Keratinocyte (primary cell): ENCODE measurements around the gene DEFB110. TPM values are rescaled to one million over a fixed set of nuclear protein-coding genes. Genes with fewer than 3 reads are reported as not detected.

Source experiments
- DNase-seq: peaks from one replicate; pipeline ENCODE4 v3.0.0-alpha.2; 2011; ENCODE audit warnings: low read depth, missing footprints, low spot score
- FAIRE-seq: peaks from 2 replicates; lab custom pipeline; 2011; peaks lifted over from hg19 to GRCh38; lab: Jason Lieb, UNC
- H2AFZ ChIP-seq: 2 replicates; pipeline ENCODE4 v1.6.0; 2012; ENCODE audit warnings: low read length, control low read depth, inconsistent platforms; ENCODE audit not compliant: control insufficient read depth
- H3K27ac ChIP-seq: 2 replicates; pipeline ENCODE4 v1.5.1; 2011; ENCODE audit warnings: low read length; ENCODE audit not compliant: control insufficient read depth, insufficient read depth
- H3K27me3 ChIP-seq: 3 replicates; pipeline ENCODE4 v1.6.0; 2011; ENCODE audit warnings: low read length; ENCODE audit not compliant: control insufficient read depth, insufficient read depth; ENCODE audit errors: extremely low read depth
- H3K36me3 ChIP-seq, 2 experiments: 2 replicates in 1 of 2; 3 replicates in 1 of 2; pipeline ENCODE4 v1.5.1; 2011; ENCODE audit warnings: low read length in 2 of 2, mild to moderate bottlenecking in 1 of 2; ENCODE audit not compliant: control insufficient read depth in 2 of 2, insufficient read depth in 2 of 2; ENCODE audit errors: extremely low read depth in 1 of 2
- H3K4me1 ChIP-seq: 3 replicates; pipeline ENCODE4 v1.5.1; 2011; ENCODE audit warnings: low read length; ENCODE audit not compliant: control insufficient read depth, insufficient read depth; ENCODE audit errors: extremely low read depth
- H3K4me2 ChIP-seq: 3 replicates; pipeline ENCODE4 v1.6.0; 2011; ENCODE audit warnings: low read depth, low read length; ENCODE audit not compliant: control insufficient read depth, insufficient read depth; ENCODE audit errors: extremely low read depth
- H3K4me3 ChIP-seq, 3 experiments: fragments of 200-600 bp in 1 of 3; sonication (generic) in 1 of 3; 2 replicates in 2 of 3; 3 replicates in 1 of 3; pipeline ENCODE4 v1.5.1; 2011 to 2016; ENCODE audit warnings: low read length in 3 of 3, mild to moderate bottlenecking in 3 of 3, control low read depth in 2 of 3, inconsistent platforms in 1 of 3, low read depth in 1 of 3, mixed read lengths in 1 of 3, mixed run types in 1 of 3, moderate library complexity in 1 of 3; ENCODE audit not compliant: control insufficient read depth in 2 of 3, insufficient read depth in 2 of 3; ENCODE audit errors: extremely low read depth in 1 of 3
- H3K79me2 ChIP-seq: 2 replicates; pipeline ENCODE4 v1.6.0; 2012; ENCODE audit warnings: low read length; ENCODE audit not compliant: control insufficient read depth, insufficient read depth
- H3K9ac ChIP-seq: 3 replicates; pipeline ENCODE4 v1.6.0; 2011; ENCODE audit warnings: low read length; ENCODE audit not compliant: control insufficient read depth, insufficient read depth; ENCODE audit errors: extremely low read depth
- H3K9me1 ChIP-seq: 3 replicates; pipeline ENCODE4 v1.6.0; 2011; ENCODE audit warnings: low read length; ENCODE audit not compliant: control insufficient read depth, insufficient read depth; ENCODE audit errors: extremely low read depth
- H3K9me3 ChIP-seq: 2 replicates; pipeline ENCODE4 v1.5.1; 2012; ENCODE audit warnings: low read depth, low read length; ENCODE audit not compliant: control insufficient read depth
- H4K20me1 ChIP-seq: 3 replicates; pipeline ENCODE4 v1.6.0; 2011; ENCODE audit warnings: low read length; ENCODE audit not compliant: control insufficient read depth, insufficient read depth; ENCODE audit errors: extremely low read depth
- EZH2 ChIP-seq: IDR thresholded peaks from one replicate; pipeline ENCODE4 v1.6.1; 2012; ENCODE audit warnings: inconsistent platforms, mild to moderate bottlenecking, low read length, moderate library complexity
- dilution Hi-C: fragments of 300-500 bp; cut with MboI; formaldehyde crosslinking; loops from one replicate; pipeline ENCODE4 v1.7.0; 2020; ENCODE audit warnings: low sequenced_read_pairs; ENCODE audit not compliant: extremely low pct_ligation_motif_present
- polyA minus RNA-seq, 3 experiments: library from RNA; depleted of rRNA, polyadenylated mRNA; stranded (reverse); fragments of >200 nt; gene quantifications; 1 replicate in 1 of 3; 2 replicates in 1 of 3; 3 replicates in 1 of 3; pipeline ENCODE4 v1.2.3, GENCODE V29; 2011
- polyA plus RNA-seq, 5 experiments: library from polyadenylated mRNA; depleted of rRNA in 3 of 5; stranded (reverse) in 3 of 5; stranded (forward) in 1 of 5; unstranded in 1 of 5; fragments of >200 nt; gene quantifications; 1 replicate in 1 of 5; 2 replicates in 3 of 5; 3 replicates in 1 of 5; pipeline versions ENCODE4 v1.2.1 to v1.2.3, GENCODE V29; 2011 to 2012; ENCODE audit warnings: missing spikeins in 2 of 5, low read depth in 1 of 5, low replicate concordance in 1 of 5
- TF ChIP-seq, protein P1 (sequence below), 3 experiments: IDR thresholded peaks in 1 of 3; conservative IDR thresholded peaks in 1 of 3; optimal IDR thresholded peaks in 1 of 3; 2 replicates in 2 of 3; 3 replicates in 1 of 3; pipeline versions ENCODE3 to v1.5.1; 2011; ENCODE audit warnings: low read length in 3 of 3, mild to moderate bottlenecking in 3 of 3, moderate library complexity in 2 of 3, control low read depth in 1 of 3, inconsistent platforms in 1 of 3; ENCODE audit not compliant: insufficient read depth in 2 of 3; ENCODE audit errors: extremely low read depth in 1 of 3

DEFB110 gene
- polyA plus RNA-seq = not detected in 3 replicates
- polyA plus RNA-seq (2011; ENCODE audit: low read depth) = not detected
- not detected in 2 replicates for polyA plus RNA-seq (2011; cell fraction: cytosol; rRNA removed)
- polyA plus RNA-seq (2011; cell fraction: nucleus; rRNA removed) = not detected in 2 replicates
- polyA plus RNA-seq (2012; ENCODE audit: low replicate concordance) = not detected in 2 replicates
- not detected in 3 replicates for polyA minus RNA-seq
- polyA minus RNA-seq (2011; cell fraction: cytosol; rRNA and poly(A)+ RNA removed) = not detected
- polyA minus RNA-seq (2011; cell fraction: nucleus; rRNA and poly(A)+ RNA removed) = not detected in 2 replicates

DNA sequence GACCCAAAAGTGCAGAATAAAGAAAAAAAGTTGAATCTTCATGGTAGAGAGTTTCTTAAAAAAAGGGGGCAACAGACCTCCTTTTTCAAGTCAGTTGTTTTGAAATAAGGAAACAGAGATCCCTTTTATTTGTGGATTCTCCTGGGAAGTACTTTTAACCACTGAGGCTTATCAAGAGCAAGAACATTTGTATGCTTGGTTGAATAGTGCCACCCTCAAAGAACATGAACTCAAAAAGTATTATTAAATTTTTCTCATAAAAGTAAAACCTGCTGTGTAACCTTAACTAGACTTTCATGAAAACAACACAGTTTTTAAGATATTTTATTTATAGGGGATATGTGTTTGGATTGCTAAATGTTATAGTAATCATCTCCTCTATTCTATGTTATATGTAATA lies at the start of gene DEFB110:
Gene DEFB110, minus strand, starts transcription at position 101 of the 400 bp plus-strand sequence. Its CDS starts 59 bp downstream, at position 42.
- no peak within 1 kb of the TSS for H3K4me3 ChIP-seq
- no peaks in the 10 kb centered on the region for H3K9me3 ChIP-seq
- no peak within 1 kb of the TSS for H3K9ac ChIP-seq
- no peak within 1 kb of the TSS for H3K27ac ChIP-seq
- dilution Hi-C loops = no loop called here
- FAIRE-seq = no peak
- no peaks in the 10 kb centered on the region for H3K27me3 ChIP-seq
- H3K4me1 ChIP-seq = no peaks in the 10 kb centered on the region
- no peaks in the 10 kb centered on the region for H3K9me1 ChIP-seq
- TF ChIP-seq, protein P1, sequence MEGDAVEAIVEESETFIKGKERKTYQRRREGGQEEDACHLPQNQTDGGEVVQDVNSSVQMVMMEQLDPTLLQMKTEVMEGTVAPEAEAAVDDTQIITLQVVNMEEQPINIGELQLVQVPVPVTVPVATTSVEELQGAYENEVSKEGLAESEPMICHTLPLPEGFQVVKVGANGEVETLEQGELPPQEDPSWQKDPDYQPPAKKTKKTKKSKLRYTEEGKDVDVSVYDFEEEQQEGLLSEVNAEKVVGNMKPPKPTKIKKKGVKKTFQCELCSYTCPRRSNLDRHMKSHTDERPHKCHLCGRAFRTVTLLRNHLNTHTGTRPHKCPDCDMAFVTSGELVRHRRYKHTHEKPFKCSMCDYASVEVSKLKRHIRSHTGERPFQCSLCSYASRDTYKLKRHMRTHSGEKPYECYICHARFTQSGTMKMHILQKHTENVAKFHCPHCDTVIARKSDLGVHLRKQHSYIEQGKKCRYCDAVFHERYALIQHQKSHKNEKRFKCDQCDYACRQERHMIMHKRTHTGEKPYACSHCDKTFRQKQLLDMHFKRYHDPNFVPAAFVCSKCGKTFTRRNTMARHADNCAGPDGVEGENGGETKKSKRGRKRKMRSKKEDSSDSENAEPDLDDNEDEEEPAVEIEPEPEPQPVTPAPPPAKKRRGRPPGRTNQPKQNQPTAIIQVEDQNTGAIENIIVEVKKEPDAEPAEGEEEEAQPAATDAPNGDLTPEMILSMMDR (optimal IDR thresholded peaks at IDR 0.05 in 1 of 3, IDR thresholded peaks at IDR 0.05 in 1 of 3, conservative IDR thresholded peaks at IDR 0.05 in 1 of 3; ENCODE audit: extremely low read depth in 1 of 3, insufficient read depth in 2 of 3, low read length in 3 of 3) = no peak
- TF ChIP-seq EZH2 = no peak
- DNase-seq = no peak
- H3K79me2 ChIP-seq = no peaks in the 10 kb centered on the region
- no peak within 1 kb of the TSS for H2AFZ ChIP-seq
- no peak within 1 kb of the TSS for H3K4me2 ChIP-seq
- H4K20me1 ChIP-seq = no peaks in the 10 kb centered on the region
- H3K36me3 ChIP-seq = no peaks in the 10 kb centered on the region

DNA sequence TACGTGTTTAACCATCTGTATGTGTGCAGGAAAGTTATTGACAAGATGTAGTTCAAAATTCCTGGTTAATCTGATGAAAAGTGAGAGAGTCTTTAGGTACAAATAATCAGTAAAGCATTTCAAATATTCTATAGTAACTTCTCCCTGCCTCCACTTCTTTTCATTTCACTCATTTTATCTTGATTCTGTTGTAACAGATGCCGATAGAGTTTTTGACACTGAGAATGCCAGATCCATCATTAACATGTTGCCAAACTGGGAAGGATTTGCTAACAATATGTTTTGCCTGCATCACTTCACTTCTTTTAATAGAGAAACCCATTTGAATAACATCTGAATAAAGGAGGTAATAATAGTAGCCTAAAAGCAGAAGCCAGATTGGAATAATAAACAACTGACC lies 48.3 kb upstream of the DEFB110 start:
- Histone ChIP-seq H3K79me2 (no peaks in the 10 kb centered on the region), H2AFZ (no peak overlapping the region), H3K9me1 (no peaks in the 10 kb centered on the region), H3K9ac (no peak overlapping the region), H3K9me3 (no peaks in the 10 kb centered on the region), H4K20me1 (no peaks in the 10 kb centered on the region), H3K4me3 (no peak overlapping the region), H3K27ac (no peak overlapping the region), H3K36me3 (no peaks in the 10 kb centered on the region), H3K27me3 (no peaks in the 10 kb centered on the region), H3K4me2 (no peak overlapping the region), H3K4me1 (no peaks in the 10 kb centered on the region)
- DNase-seq = no peak
- FAIRE-seq = no peak
- dilution Hi-C loops = loop anchor here (25.0 kb wide), 1 partner anchor 433 kb away; the partner anchor contains the start of gene RHAG
- no peak for TF ChIP-seq EZH2
- TF ChIP-seq, protein P1 (optimal IDR thresholded peaks at IDR 0.05 in 1 of 3, IDR thresholded peaks at IDR 0.05 in 1 of 3, conservative IDR thresholded peaks at IDR 0.05 in 1 of 3; ENCODE audit: extremely low read depth in 1 of 3, insufficient read depth in 2 of 3, low read length in 3 of 3) = no peak
